ENCODE data around the gene AMT.
A peak's percentile ranks its signal among the peaks of the same experiment; 100 is the strongest.

Gene AMT, protein sequence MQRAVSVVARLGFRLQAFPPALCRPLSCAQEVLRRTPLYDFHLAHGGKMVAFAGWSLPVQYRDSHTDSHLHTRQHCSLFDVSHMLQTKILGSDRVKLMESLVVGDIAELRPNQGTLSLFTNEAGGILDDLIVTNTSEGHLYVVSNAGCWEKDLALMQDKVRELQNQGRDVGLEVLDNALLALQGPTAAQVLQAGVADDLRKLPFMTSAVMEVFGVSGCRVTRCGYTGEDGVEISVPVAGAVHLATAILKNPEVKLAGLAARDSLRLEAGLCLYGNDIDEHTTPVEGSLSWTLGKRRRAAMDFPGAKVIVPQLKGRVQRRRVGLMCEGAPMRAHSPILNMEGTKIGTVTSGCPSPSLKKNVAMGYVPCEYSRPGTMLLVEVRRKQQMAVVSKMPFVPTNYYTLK

DNA sequence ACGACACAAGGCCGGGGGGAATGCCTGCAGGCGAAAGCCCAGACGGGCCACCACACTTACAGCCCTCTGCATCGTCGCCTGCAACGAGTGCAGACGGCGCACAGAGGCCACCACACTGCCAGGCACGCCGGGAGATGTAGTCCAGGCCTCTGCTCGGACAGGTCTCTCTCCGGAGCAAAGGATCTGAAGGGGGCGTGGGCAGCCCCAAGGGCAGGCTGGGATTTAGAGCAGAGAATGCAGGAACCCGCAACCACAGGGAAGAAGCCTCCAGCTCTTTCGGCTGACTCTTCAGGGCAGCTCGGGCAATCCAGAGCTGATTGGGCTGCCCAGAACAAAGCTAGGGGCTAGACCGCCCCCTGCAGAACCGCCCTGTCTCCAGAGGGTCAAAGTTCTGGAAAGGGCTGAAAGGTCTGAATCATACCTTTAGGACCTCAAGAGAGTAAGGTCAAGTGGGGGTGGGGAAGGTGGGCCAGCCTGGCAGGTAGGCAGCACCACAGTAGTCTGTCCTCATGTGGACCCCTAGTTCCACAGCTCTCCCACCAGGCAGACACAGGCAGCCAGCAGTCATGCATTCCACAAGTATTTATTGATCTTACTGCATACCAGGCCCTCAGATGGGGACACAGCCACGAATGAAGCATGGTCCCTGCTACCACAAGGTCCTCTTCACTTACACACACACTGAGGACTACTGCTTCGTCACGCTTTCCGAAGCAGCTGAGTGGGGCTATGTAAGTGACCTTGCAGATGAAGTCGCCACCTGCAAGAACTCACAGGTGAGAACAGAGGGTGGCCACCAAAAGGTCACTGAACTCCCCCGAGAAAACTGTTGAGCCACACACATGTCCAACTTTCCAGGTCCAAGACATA is at the start of gene AMT:
AMT (minus strand) TSS at position 95 of the 870 bp plus-strand sequence; CDS start at position 72, 23 bp downstream.
- no peak for DNase-seq (ENCODE audit: low read depth, low spot score)
- Histone ChIP-seq H3K4me3 (ENCODE audit: low read length) (peak within 1 kb of the TSS; percentile 47; the same call in 1 of the 2 replicates), H3K27me3 (ENCODE audit: control insufficient read depth, insufficient read depth, low read length) (no peaks in the 10 kb centered on the region), H3K9me3 (ENCODE audit: control insufficient read depth, insufficient read depth, low read length) (no peaks in the 10 kb centered on the region), H3K36me3 (ENCODE audit: control insufficient read depth, insufficient read depth, low read length) (no peaks in the 10 kb centered on the region), H3K27ac (ENCODE audit: low read length) (no peak within 1 kb of the TSS), H3K4me1 (ENCODE audit: control insufficient read depth, insufficient read depth, low read length) (peaks cover 3% of the 10 kb centered on the region; the same call in 1 of the 2 replicates)
- no CpG with 5 or more reads among the region's 25 CpGs for WGBS (ENCODE audit: insufficient coverage, insufficient read length)

DNA sequence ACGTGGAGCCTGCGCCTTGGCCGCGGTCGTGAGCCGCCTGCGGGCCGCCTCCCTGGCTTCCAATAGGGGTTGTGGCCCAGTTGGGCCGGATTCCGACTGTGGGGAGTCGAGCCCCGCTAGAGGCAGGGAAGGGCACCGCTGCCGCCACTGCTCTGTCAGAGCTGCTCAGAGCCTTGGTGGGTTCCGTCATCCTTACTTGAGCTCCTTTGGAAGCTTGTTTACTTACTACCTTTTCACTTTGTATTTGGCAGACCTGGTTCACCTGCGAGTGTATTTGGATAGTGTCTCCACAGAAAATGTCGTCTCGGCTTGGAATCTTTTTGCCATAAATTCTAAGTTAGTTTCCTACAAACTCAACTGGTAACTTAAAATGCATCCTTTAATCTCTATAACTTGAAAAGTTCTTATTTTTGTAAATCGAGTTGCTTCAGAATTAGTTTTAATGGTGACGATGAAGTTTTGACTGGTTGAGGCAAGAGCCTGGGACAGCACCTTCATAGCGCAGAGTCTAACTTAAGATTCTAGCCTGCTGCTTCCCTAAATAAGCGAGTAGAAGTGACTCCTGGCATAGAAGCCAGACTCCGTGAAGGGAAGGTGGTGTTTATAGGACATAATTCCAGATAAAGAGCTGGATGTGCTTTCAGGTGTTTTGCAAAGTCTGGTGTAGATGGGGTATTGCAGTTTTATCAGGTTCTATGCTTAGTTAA is 48.6 kb upstream of the AMT start:
- no peak for DNase-seq (ENCODE audit: low read depth, low spot score)
- WGBS (ENCODE audit: insufficient coverage, insufficient read length): no CpG with 5 or more reads among the region's 23 CpGs
- Histone ChIP-seq H3K4me1 (ENCODE audit: control insufficient read depth, insufficient read depth, low read length) (peaks cover 6% of the 10 kb centered on the region), H3K9me3 (ENCODE audit: control insufficient read depth, insufficient read depth, low read length) (no peaks in the 10 kb centered on the region), H3K27me3 (ENCODE audit: control insufficient read depth, insufficient read depth, low read length) (no peaks in the 10 kb centered on the region), H3K36me3 (ENCODE audit: control insufficient read depth, insufficient read depth, low read length) (no peaks in the 10 kb centered on the region), H3K4me3 (ENCODE audit: low read length) (peak overlapping the region; percentile 72), H3K27ac (ENCODE audit: low read length) (no peak overlapping the region)

DNA sequence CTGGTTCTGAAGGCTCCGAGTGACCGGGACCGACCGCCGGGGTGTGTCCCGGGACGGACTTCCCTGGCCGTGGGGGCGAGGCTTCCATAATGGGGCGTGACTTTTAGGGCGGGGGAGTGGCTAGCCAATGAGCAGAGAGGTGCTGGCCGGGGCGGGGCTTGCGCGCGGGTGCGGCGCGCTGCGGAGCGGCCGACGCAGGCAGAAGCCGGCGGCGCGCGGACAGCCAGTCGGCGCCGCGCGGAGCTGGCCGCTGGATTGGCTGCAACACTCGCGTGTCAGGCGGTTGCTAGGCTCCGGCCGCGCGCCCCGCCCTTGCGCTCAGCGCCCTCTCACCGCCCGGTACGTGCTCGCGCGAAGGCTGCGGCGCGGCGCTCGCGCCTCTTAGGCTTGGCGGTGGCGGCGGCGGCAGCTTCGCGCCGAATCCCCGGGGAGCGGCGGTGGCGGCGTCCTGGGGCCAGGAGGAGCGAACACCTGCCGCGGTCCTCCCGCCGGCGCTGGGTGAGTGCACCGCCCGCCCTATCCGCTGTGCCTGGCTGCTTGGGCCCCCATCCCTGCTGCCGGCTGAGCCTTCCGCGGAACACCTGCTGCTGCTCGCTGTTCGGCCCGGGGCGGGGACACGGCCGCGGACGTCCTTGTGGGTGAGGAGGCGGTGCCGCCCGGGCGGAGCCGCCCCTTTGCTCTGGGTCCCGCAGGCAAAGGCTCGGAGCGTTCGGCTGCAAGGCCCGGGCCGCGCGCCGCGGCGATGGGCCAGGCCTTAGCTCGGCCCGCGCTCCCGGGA is 47.9 kb upstream of the AMT start, which contains the start of gene DAG1:
DAG1 (plus strand) TSS at position 332 of the 778 bp plus-strand sequence. CDS start 40,268 bp downstream, outside the sequence.
- peaks cover 6% of the 10 kb centered on the region for H3K4me1 ChIP-seq (ENCODE audit: control insufficient read depth, insufficient read depth, low read length)
- WGBS (ENCODE audit: insufficient coverage, insufficient read length): no CpG with 5 or more reads among the region's 108 CpGs
- H3K36me3 ChIP-seq (ENCODE audit: control insufficient read depth, insufficient read depth, low read length): no peaks in the 10 kb centered on the region
- H3K9me3 ChIP-seq (ENCODE audit: control insufficient read depth, insufficient read depth, low read length): no peaks in the 10 kb centered on the region
- no peak for DNase-seq (ENCODE audit: low read depth, low spot score)
- peak within 1 kb of the TSS; percentile 72 for H3K4me3 ChIP-seq (ENCODE audit: low read length)
- H3K27ac ChIP-seq (ENCODE audit: low read length): peak within 1 kb of the TSS; percentile 36
- no peaks in the 10 kb centered on the region for H3K27me3 ChIP-seq (ENCODE audit: control insufficient read depth, insufficient read depth, low read length)

DNA sequence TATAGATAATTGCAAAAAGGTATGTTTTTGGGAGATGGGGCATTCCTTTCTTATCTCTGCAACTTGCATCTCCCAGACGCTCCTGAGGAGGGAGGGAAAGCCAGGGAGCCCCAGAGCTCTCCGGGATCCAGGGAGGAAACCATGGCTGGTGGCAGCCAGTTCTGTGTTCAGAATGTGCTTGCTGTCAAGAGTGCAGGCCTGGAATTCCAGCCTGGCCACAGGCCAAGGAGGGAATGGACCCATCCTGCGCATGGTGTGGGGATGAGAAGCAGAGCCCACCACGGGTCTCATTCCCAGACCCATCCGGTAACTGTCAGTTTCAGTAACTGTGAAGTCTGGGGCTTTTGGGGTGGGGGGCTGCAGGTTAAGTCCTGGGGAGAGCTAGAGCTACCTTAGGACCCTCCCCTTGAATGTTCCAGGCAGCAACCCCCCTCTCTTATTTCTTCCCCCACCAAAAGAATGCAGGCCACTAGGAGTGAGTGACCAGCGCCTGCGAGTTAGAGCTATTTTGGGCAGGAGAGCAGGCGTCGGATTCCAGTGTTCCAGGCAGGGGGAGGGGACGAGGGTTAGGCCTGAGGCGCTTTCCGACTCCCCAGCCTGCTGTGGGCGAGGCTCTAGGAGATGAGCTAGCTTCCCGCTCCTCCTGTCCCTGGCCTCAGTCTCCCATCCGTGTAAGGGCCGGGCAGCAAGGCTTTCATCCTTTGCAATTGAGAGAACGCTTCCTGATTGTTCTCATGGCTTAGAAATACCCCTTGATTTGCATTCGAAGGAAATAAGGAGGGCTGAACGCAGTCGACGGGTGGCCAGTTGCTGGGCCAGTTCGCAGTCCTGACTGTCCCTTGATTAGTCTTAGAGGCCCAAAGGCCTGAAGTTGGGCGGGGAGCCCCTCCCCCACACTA is 47.0 kb upstream of the AMT start:
- no peaks in the 10 kb centered on the region for H3K27me3 ChIP-seq (ENCODE audit: control insufficient read depth, insufficient read depth, low read length)

DNA sequence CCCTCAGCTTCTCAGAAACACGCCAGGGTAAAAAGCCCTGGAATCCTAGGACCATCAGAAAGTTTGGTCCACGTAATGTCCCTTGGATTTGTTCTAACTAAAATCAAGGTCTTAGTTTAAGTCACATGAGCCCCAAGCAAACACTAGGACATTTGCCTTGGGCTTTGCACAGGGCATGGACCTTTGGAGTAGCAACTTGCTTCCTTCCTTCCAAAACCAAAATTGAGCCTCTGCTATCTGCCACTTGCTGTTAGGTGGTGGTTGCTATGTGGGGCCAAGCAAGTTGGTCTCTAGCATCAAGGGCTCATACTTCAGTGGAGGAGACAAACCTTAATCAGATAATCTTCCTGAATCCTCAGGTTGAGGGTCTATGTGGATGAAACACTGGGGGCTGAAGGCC is 43.8 kb upstream of the AMT start:
- Histone ChIP-seq H3K27ac (ENCODE audit: low read length) (no peak overlapping the region), H3K4me3 (ENCODE audit: low read length) (no peak overlapping the region), H3K4me1 (ENCODE audit: control insufficient read depth, insufficient read depth, low read length) (peaks cover 4% of the 10 kb centered on the region), H3K36me3 (ENCODE audit: control insufficient read depth, insufficient read depth, low read length) (no peaks in the 10 kb centered on the region), H3K9me3 (ENCODE audit: control insufficient read depth, insufficient read depth, low read length) (no peaks in the 10 kb centered on the region), H3K27me3 (ENCODE audit: control insufficient read depth, insufficient read depth, low read length) (no peaks in the 10 kb centered on the region)
- WGBS (ENCODE audit: insufficient coverage, insufficient read length): no CpG with 5 or more reads among the region's 2 CpGs
- no peak for DNase-seq (ENCODE audit: low read depth, low spot score)

More for the DNA sequence above, 47.0 kb upstream of the AMT start:
- Histone ChIP-seq H3K9me3 (ENCODE audit: control insufficient read depth, insufficient read depth, low read length) (no peaks in the 10 kb centered on the region), H3K27ac (ENCODE audit: low read length) (peak overlapping the region; percentile 36), H3K36me3 (ENCODE audit: control insufficient read depth, insufficient read depth, low read length) (no peaks in the 10 kb centered on the region), H3K4me3 (ENCODE audit: low read length) (peak overlapping the region; percentile 8; the same call in 1 of the 2 replicates), H3K4me1 (ENCODE audit: control insufficient read depth, insufficient read depth, low read length) (peaks cover 6% of the 10 kb centered on the region)
- no CpG with 5 or more reads among the region's 23 CpGs for WGBS (ENCODE audit: insufficient coverage, insufficient read length)
- DNase-seq (ENCODE audit: low read depth, low spot score): no peak

DNA sequence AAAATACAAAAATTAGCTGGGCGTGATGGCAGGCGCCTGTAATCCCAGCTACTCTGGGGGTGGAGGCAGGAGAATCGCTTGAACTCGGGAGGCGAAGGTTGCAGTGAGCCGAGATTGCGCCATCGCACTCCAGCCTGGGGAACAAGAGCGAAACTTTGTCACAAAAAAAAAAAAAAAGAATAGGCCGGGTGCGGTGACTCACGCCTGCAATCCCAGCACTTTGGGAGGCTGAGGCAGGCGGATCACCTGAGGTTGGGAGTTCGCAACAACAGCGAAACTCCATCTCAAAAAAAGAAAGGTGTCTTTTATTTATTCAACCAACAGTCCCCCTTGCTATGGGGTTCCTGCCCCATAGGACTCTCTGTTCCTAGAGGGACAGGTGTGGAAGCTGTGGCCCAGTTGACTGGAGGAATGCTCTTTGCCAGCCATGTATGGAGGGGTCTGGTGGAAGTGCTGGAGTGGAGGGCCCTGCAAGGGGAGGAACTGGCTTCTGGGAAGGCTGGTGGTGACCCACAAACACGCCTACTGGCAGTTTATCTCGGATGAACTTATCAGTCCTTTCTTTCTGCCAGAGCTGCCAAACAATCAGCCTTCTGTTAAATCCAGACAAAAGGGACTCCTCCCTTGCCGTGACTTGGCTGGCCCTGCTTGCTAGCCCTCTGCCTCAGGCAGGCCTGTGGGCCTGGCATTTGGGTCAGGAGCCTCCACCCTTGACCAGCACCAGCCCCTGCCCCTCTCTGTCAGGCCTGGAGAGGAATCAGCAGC is 43.2 kb upstream of the AMT start:
- H3K4me1 ChIP-seq (ENCODE audit: control insufficient read depth, insufficient read depth, low read length): peaks cover 6% of the 10 kb centered on the region
- no peaks in the 10 kb centered on the region for H3K36me3 ChIP-seq (ENCODE audit: control insufficient read depth, insufficient read depth, low read length)
- H3K4me3 ChIP-seq (ENCODE audit: low read length): no peak overlapping the region
- DNase-seq (ENCODE audit: low read depth, low spot score): no peak
- H3K27me3 ChIP-seq (ENCODE audit: control insufficient read depth, insufficient read depth, low read length): no peaks in the 10 kb centered on the region
- no peaks in the 10 kb centered on the region for H3K9me3 ChIP-seq (ENCODE audit: control insufficient read depth, insufficient read depth, low read length)
- H3K27ac ChIP-seq (ENCODE audit: low read length): no peak overlapping the region
- no CpG with 5 or more reads among the region's 18 CpGs for WGBS (ENCODE audit: insufficient coverage, insufficient read length)

DNA sequence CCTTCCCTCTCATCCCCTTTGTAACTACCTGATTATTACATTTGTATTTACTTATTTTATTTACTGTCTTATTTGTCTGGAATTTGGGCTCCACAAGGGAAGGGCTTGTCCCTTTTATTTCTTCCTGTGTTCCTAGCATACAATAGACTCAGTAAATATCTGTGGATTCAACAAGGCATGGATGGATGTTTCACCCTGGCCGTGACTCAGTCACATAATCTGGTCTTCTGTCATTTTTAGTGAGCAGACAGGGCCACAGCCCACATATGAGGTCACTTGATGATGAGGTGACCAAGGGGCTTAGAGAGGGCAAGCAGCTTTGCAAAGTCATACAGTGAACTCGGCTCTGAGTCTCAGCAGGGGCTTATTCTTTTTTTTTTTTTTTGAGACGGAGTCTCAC is 39.9 kb upstream of the AMT start:
- Histone ChIP-seq H3K36me3 (ENCODE audit: control insufficient read depth, insufficient read depth, low read length) (no peaks in the 10 kb centered on the region), H3K27ac (ENCODE audit: low read length) (no peak overlapping the region), H3K27me3 (ENCODE audit: control insufficient read depth, insufficient read depth, low read length) (no peaks in the 10 kb centered on the region), H3K9me3 (ENCODE audit: control insufficient read depth, insufficient read depth, low read length) (no peaks in the 10 kb centered on the region), H3K4me1 (ENCODE audit: control insufficient read depth, insufficient read depth, low read length) (peaks cover 20% of the 10 kb centered on the region), H3K4me3 (ENCODE audit: low read length) (no peak overlapping the region)
- no CpG with 5 or more reads among the region's 3 CpGs for WGBS (ENCODE audit: insufficient coverage, insufficient read length)
- DNase-seq (ENCODE audit: low read depth, low spot score): no peak

DNA sequence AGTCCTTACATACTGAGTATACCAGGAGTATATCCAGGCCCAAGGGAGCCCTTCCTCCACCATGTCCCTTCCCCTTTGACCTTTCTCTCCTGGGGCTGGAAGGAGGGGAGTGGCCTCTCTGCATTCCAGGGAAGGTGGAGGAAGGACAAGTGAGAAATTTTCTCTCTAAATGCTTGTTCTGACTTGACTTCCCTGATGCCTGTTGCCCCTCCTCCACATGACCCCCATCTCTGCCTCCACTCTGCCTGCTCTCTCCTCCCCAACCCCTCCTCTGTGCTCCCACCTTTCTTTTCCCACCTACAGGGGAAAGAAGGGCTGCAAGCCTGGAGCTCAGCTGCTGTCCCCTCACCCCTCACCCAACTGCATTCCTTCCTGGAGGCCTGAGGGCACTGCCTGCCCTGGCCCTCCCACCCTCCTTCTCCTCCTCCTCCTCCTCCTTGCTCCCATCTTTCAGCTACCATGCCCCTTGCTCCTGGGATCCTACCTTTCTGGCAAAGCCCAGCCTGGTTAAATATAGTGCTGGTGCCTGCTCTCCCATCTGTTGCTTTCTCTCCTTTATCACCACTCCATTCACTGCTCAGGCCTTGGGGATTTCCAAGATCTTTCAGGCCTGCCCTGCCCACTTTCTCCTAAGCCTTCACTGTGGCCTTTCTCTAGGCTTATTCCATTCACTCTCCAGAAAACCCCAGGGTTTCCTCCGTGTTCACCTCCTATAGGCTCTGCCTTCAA is 39.3 kb upstream of the AMT start:
- H3K4me3 ChIP-seq (ENCODE audit: low read length): no peak overlapping the region
- no peak for DNase-seq (ENCODE audit: low read depth, low spot score)
- H3K4me1 ChIP-seq (ENCODE audit: control insufficient read depth, insufficient read depth, low read length): peaks cover 20% of the 10 kb centered on the region
- no peaks in the 10 kb centered on the region for H3K36me3 ChIP-seq (ENCODE audit: control insufficient read depth, insufficient read depth, low read length)
- H3K9me3 ChIP-seq (ENCODE audit: control insufficient read depth, insufficient read depth, low read length): no peaks in the 10 kb centered on the region
- H3K27me3 ChIP-seq (ENCODE audit: control insufficient read depth, insufficient read depth, low read length): no peaks in the 10 kb centered on the region
- H3K27ac ChIP-seq (ENCODE audit: low read length): no peak overlapping the region
- WGBS (ENCODE audit: insufficient coverage, insufficient read length): no CpG with 5 or more reads among the region's 1 CpG

All from iPS DF 6.9 (cell line).